Parathyroid adenoma (tissue), 2 donors: ENCODE data around the gene NCKAP5.

Source experiments
- H2AFZ ChIP-seq: fragments of 300-600 bp; sonication (generic); one replicate; pipeline ENCODE4 v1.7.0; 2017; ENCODE audit warnings: antibody characterized with exemption, mild to moderate bottlenecking
- H3K27ac ChIP-seq: fragments of 300-600 bp; sonication (generic); one replicate; pipeline ENCODE4 v1.7.0; 2017
- H3K27me3 ChIP-seq: fragments of 300-600 bp; sonication (generic); one replicate; pipeline ENCODE4 v1.7.0; 2017; ENCODE audit warnings: low read length; ENCODE audit not compliant: control insufficient read depth, insufficient read depth
- H3K36me3 ChIP-seq: fragments of 300-600 bp; sonication (generic); one replicate; pipeline ENCODE4 v1.7.0; 2017; ENCODE audit warnings: low read length; ENCODE audit not compliant: control insufficient read depth, insufficient read depth
- H3K4me1 ChIP-seq: fragments of 300-600 bp; sonication (generic); one replicate; pipeline ENCODE4 v1.7.0; 2017; ENCODE audit warnings: control low read depth
- H3K4me2 ChIP-seq: fragments of 300-600 bp; sonication (generic); one replicate; pipeline ENCODE4 v1.7.0; 2017; ENCODE audit warnings: low read length
- H3K4me3 ChIP-seq: fragments of 300-600 bp; sonication (generic); one replicate; pipeline ENCODE4 v1.7.0; 2017; ENCODE audit warnings: low read depth, low read length
- H3K79me2 ChIP-seq: fragments of 300-600 bp; sonication (generic); one replicate; pipeline ENCODE4 v1.7.0; 2017; ENCODE audit warnings: control low read depth
- H3K9ac ChIP-seq: fragments of 300-600 bp; sonication (generic); one replicate; pipeline ENCODE4 v1.7.0; 2017; ENCODE audit warnings: mild to moderate bottlenecking
- H3K9me3 ChIP-seq: fragments of 300-600 bp; sonication (generic); one replicate; pipeline ENCODE4 v1.7.0; 2017; ENCODE audit warnings: low read length; ENCODE audit not compliant: control insufficient read depth
- TF ChIP-seq, protein P1 (sequence below): fragments of 300-600 bp; sonication (generic); IDR thresholded peaks from one replicate; pipeline ENCODE4 v1.7.0; 2017; ENCODE audit warnings: antibody characterized with exemption, mild to moderate bottlenecking
- donor health status: primary hyperparathyroidism.

NCKAP5 gene

DNA sequence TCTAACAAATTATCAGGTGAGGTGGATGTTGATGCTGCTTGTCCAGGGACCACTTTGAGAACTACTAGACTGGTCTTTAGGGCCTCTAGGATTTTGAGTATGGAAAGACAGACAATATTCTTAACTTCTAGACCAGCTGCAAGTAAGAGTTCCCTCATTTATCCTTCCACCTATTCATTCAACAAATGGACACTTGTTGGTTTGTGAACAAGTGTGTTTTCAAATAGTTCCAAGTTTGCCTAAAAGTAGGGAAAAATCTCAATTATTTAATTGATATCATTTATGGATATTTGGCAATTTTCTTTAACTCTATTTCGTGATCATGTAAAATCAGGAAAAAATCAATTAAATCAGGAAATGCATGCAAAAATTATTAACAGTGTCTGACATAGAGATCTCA lies 245.4 kb downstream of the NCKAP5 start:
- Histone ChIP-seq H3K4me1 (no peaks in the 10 kb centered on the region), H3K9me3 (no peaks in the 10 kb centered on the region), H3K4me3 (no peak overlapping the region), H3K27ac (no peak overlapping the region), H2AFZ (no peak overlapping the region), H3K4me2 (no peak overlapping the region), H3K36me3 (no peaks in the 10 kb centered on the region), H3K9ac (no peak overlapping the region), H3K79me2 (no peaks in the 10 kb centered on the region), H3K27me3 (no peaks in the 10 kb centered on the region)
- TF ChIP-seq, protein P1, sequence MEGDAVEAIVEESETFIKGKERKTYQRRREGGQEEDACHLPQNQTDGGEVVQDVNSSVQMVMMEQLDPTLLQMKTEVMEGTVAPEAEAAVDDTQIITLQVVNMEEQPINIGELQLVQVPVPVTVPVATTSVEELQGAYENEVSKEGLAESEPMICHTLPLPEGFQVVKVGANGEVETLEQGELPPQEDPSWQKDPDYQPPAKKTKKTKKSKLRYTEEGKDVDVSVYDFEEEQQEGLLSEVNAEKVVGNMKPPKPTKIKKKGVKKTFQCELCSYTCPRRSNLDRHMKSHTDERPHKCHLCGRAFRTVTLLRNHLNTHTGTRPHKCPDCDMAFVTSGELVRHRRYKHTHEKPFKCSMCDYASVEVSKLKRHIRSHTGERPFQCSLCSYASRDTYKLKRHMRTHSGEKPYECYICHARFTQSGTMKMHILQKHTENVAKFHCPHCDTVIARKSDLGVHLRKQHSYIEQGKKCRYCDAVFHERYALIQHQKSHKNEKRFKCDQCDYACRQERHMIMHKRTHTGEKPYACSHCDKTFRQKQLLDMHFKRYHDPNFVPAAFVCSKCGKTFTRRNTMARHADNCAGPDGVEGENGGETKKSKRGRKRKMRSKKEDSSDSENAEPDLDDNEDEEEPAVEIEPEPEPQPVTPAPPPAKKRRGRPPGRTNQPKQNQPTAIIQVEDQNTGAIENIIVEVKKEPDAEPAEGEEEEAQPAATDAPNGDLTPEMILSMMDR, result no peak

DNA sequence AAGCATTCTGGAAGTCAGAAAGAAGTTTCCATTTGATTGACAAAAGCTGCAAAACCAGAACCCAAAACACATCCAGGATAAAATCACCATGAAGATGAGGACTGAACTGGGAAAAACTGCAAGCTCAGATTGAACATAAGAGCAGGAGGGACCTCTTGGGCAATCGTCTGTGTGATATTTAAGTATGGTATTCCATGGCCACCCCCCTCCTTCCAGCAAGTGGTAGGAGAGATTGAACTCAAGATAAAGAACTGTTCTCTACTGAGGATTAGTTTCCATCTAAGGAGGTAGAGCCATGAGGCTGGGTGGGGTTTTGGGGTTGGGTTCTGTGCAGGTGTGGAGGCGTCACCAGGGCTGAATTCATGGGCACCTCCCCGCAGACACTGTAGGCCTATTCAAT lies 251.1 kb downstream of the NCKAP5 start:
- Histone ChIP-seq H3K4me2 (no peak overlapping the region), H3K27ac (no peak overlapping the region), H3K79me2 (no peaks in the 10 kb centered on the region), H3K9me3 (no peaks in the 10 kb centered on the region), H2AFZ (no peak overlapping the region), H3K4me3 (no peak overlapping the region), H3K4me1 (no peaks in the 10 kb centered on the region), H3K36me3 (no peaks in the 10 kb centered on the region), H3K9ac (no peak overlapping the region), H3K27me3 (no peaks in the 10 kb centered on the region)
- TF ChIP-seq, protein P1, result no peak

DNA sequence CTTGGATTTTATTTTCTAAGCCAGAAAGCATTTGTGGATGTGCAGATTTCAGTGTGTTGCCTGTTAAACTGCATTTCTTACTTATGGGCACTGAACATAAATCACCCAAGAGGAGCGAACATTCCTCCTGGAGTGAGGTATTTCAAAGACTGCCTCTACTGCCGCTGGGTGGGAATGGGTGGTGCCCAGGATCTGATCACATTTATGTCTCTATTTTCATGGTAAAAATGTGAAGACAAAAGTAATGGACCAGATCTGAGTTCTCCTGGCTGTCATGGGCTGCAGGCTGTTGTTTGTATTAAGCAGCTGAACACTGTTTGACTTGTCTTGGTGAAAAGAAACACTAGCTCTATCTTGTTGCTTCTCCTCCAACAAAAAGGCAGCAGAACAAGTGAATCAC lies 251.7 kb downstream of the NCKAP5 start:
- TF ChIP-seq, protein P1, result no peak
- no peak overlapping the region for H2AFZ ChIP-seq
- H3K79me2 ChIP-seq, result no peaks in the 10 kb centered on the region
- no peaks in the 10 kb centered on the region for H3K4me1 ChIP-seq
- no peak overlapping the region for H3K9ac ChIP-seq
- H3K27ac ChIP-seq, result no peak overlapping the region
- H3K27me3 ChIP-seq, result no peaks in the 10 kb centered on the region
- no peak overlapping the region for H3K4me3 ChIP-seq
- H3K36me3 ChIP-seq, result no peaks in the 10 kb centered on the region
- H3K9me3 ChIP-seq, result no peaks in the 10 kb centered on the region
- H3K4me2 ChIP-seq, result no peak overlapping the region

DNA sequence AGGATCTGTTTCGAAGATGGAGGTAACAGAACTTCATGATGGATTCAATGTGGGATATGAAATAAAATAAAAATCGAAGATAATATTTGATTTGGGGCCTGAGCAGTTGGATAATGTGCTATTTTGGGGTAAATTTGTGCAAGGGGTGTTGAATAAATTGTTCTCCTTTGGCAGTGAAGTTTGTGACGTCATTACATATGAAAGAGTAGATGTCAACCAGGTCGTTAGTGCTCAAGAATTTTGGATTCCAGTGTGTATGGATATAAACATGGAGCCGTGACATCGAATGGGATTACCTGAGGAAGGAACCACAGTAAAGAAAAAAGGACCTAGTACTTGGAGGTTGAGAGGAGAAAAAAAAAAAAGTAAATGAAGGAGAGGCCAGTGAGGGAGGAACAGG lies 253.0 kb downstream of the NCKAP5 start:
- no peak overlapping the region for H2AFZ ChIP-seq
- H3K9me3 ChIP-seq, result no peaks in the 10 kb centered on the region
- no peaks in the 10 kb centered on the region for H3K27me3 ChIP-seq
- no peak overlapping the region for H3K4me3 ChIP-seq
- no peaks in the 10 kb centered on the region for H3K79me2 ChIP-seq
- H3K36me3 ChIP-seq, result no peaks in the 10 kb centered on the region
- TF ChIP-seq, protein P1, result no peak
- H3K4me1 ChIP-seq, result no peaks in the 10 kb centered on the region
- H3K9ac ChIP-seq, result no peak overlapping the region
- H3K27ac ChIP-seq, result no peak overlapping the region
- no peak overlapping the region for H3K4me2 ChIP-seq

DNA sequence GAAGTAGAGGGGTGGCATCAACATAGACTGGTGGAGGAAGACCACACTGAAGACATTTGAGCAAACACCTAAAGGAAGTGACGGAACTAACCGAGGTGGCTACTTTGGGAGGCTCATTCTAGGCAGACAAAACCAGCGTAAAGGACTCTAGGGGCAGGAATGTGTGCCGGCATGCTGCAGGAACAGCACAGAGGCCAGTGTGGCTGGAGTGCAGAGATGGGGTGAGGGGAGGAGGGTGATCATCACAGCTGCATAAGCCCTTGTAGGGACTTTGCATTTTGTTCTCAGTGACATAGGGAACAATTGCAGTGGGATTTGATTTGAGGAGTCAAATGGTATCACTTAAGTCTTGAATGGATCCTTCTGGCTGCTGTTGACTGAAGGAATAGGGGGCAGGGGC lies 253.5 kb downstream of the NCKAP5 start:
- Histone ChIP-seq H3K4me2 (no peak overlapping the region), H3K79me2 (no peaks in the 10 kb centered on the region), H3K27me3 (no peaks in the 10 kb centered on the region), H2AFZ (no peak overlapping the region), H3K4me1 (no peaks in the 10 kb centered on the region), H3K9ac (no peak overlapping the region), H3K27ac (no peak overlapping the region), H3K4me3 (no peak overlapping the region), H3K36me3 (no peaks in the 10 kb centered on the region), H3K9me3 (no peaks in the 10 kb centered on the region)
- TF ChIP-seq, protein P1, result no peak
